H9 (cell line): ENCODE measurements around the gene CD79A. TPM values are rescaled to one million over a fixed set of nuclear protein-coding genes. Genes with fewer than 3 reads are reported as not detected.

ENCODE experiments used
- DNase-seq: peaks from one replicate; pipeline ENCODE4 v3.0.0-alpha.2; 2017
- H2AFZ ChIP-seq: one replicate; pipeline ENCODE4 v1.6.1; 2013; ENCODE audit warnings: mild to moderate bottlenecking, low read length, control low read depth, moderate library complexity
- H2AK5ac ChIP-seq: 2 replicates; pipeline ENCODE4 v1.6.1; 2013; ENCODE audit warnings: low read length, control low read depth, mixed read lengths; ENCODE audit not compliant: insufficient read length
- H2BK120ac ChIP-seq: one replicate; pipeline ENCODE4 v1.6.1; 2013; ENCODE audit warnings: low read depth, mild to moderate bottlenecking, low read length, control low read depth, inconsistent platforms; ENCODE audit not compliant: poor library complexity, severe bottlenecking
- H2BK12ac ChIP-seq: 2 replicates; pipeline ENCODE4 v1.6.1; 2013; ENCODE audit warnings: low read length, control low read depth, mixed read lengths, low read depth; ENCODE audit not compliant: insufficient read length
- H2BK15ac ChIP-seq: 2 replicates; pipeline ENCODE4 v1.6.1; 2013; ENCODE audit warnings: low read depth, low read length, control low read depth
- H2BK20ac ChIP-seq: one replicate; pipeline ENCODE4 v1.6.1; 2013; ENCODE audit warnings: low read depth, mild to moderate bottlenecking, low read length, control low read depth, inconsistent platforms; ENCODE audit not compliant: poor library complexity, severe bottlenecking
- H2BK5ac ChIP-seq: 2 replicates; pipeline ENCODE4 v1.6.1; 2013; ENCODE audit warnings: low read length, control low read depth, mixed read lengths; ENCODE audit not compliant: insufficient read length
- H3K14ac ChIP-seq: 2 replicates; pipeline ENCODE4 v1.6.1; 2013; ENCODE audit warnings: low read length, control low read depth; ENCODE audit not compliant: insufficient read depth
- H3K18ac ChIP-seq: 2 replicates; pipeline ENCODE4 v1.6.1; 2013; ENCODE audit warnings: low read depth, mild to moderate bottlenecking, mixed read lengths, low read length, control low read depth; ENCODE audit not compliant: insufficient read length
- H3K23ac ChIP-seq: 2 replicates; pipeline ENCODE4 v1.6.1; 2013; ENCODE audit warnings: low read length, control low read depth, mixed read lengths, low read depth; ENCODE audit not compliant: insufficient read length
- H3K23me2 ChIP-seq: 2 replicates; pipeline ENCODE4 v1.6.1; 2013; ENCODE audit warnings: low read depth, mild to moderate bottlenecking, mixed read lengths, low read length, control low read depth; ENCODE audit not compliant: insufficient read length, poor library complexity, severe bottlenecking
- H3K27ac ChIP-seq: 2 replicates; pipeline ENCODE4 v1.5.1; 2013; ENCODE audit warnings: low read length, control low read depth, mixed read lengths, low read depth; ENCODE audit not compliant: insufficient read length
- H3K27me3 ChIP-seq: 2 replicates; pipeline ENCODE4 v1.6.1; 2013; ENCODE audit warnings: low read length, control low read depth, inconsistent platforms; ENCODE audit not compliant: insufficient read depth
- H3K4ac ChIP-seq: 2 replicates; pipeline ENCODE4 v1.6.1; 2013; ENCODE audit warnings: low read depth, mild to moderate bottlenecking, control low read depth, inconsistent platforms, low read length, moderate library complexity
- H3K4me1 ChIP-seq: 2 replicates; pipeline ENCODE4 v1.6.1; 2013; ENCODE audit warnings: low read length, control low read depth, inconsistent platforms; ENCODE audit not compliant: insufficient read depth
- H3K4me2 ChIP-seq: 2 replicates; pipeline ENCODE4 v1.6.1; 2013; ENCODE audit warnings: low read length, control low read depth, mixed read lengths; ENCODE audit not compliant: insufficient read length, insufficient read depth
- H3K56ac ChIP-seq: 2 replicates; pipeline ENCODE4 v1.6.1; 2013; ENCODE audit warnings: low read depth, mild to moderate bottlenecking, mixed read lengths, low read length, control low read depth; ENCODE audit not compliant: insufficient read length
- H3K79me1 ChIP-seq: 2 replicates; pipeline ENCODE4 v1.6.1; 2013; ENCODE audit warnings: low read depth, mild to moderate bottlenecking, moderate library complexity, low read length, control low read depth, inconsistent platforms; ENCODE audit not compliant: insufficient read depth, poor library complexity, severe bottlenecking
- H3K79me2 ChIP-seq: 2 replicates; pipeline ENCODE4 v1.6.1; 2013; ENCODE audit warnings: low read length, control low read depth, inconsistent platforms; ENCODE audit not compliant: insufficient read depth
- H3K9ac ChIP-seq: 2 replicates; pipeline ENCODE4 v1.6.1; 2013; ENCODE audit warnings: low read length, control low read depth, mixed read lengths; ENCODE audit not compliant: insufficient read length; ENCODE audit errors: extremely low read depth
- H3K9me3 ChIP-seq: one replicate; pipeline ENCODE4 v1.6.1; 2013; ENCODE audit warnings: low read depth, low read length, inconsistent platforms; ENCODE audit not compliant: control insufficient read depth
- H3T11ph ChIP-seq: one replicate; pipeline ENCODE4 v1.6.1; 2013; ENCODE audit warnings: mild to moderate bottlenecking, low read length, control low read depth, inconsistent platforms
- H4K20me1 ChIP-seq: one replicate; pipeline ENCODE4 v1.6.1; 2013; ENCODE audit not compliant: control insufficient read depth, insufficient read length, insufficient read depth
- H4K5ac ChIP-seq: 2 replicates; pipeline ENCODE4 v1.6.1; 2013; ENCODE audit warnings: low read depth, mild to moderate bottlenecking, mixed read lengths, low read length, control low read depth; ENCODE audit not compliant: insufficient read length
- H4K8ac ChIP-seq: replicated peaks from 2 replicates; pipeline ENCODE4 v1.6.1; 2013; ENCODE audit warnings: low read length, control low read depth, mixed read lengths, low read depth; ENCODE audit not compliant: insufficient read length
- H4K91ac ChIP-seq: 2 replicates; pipeline ENCODE4 v1.6.1; 2013; ENCODE audit warnings: low read depth, mild to moderate bottlenecking, moderate library complexity, mixed read lengths, low read length, control low read depth; ENCODE audit not compliant: insufficient read length
- H3K27ac Mint-ChIP-seq, 3 experiments: 2 replicates in 2 of 3; 3 replicates in 1 of 3; pipeline ENCODE4 v1.8.0; 2020 to 2021; ENCODE audit warnings: mixed read lengths in 3 of 3, mild to moderate bottlenecking in 1 of 3, moderate library complexity in 1 of 3
- H3K27me3 Mint-ChIP-seq: 2 replicates; pipeline ENCODE4 v1.8.0; 2021; ENCODE audit warnings: low read depth, mild to moderate bottlenecking, moderate library complexity, mixed read lengths
- H3K36me3 Mint-ChIP-seq, 3 experiments: 2 replicates in 2 of 3; 3 replicates in 1 of 3; pipeline ENCODE4 v1.8.0; 2020 to 2021; ENCODE audit warnings: low read depth in 3 of 3, mixed read lengths in 3 of 3; ENCODE audit not compliant: insufficient read depth in 1 of 3
- H3K4me1 Mint-ChIP-seq, 2 experiments: 2 replicates each; pipeline ENCODE4 v1.8.0; 2020; ENCODE audit warnings: mixed read lengths in 2 of 2
- H3K4me3 Mint-ChIP-seq, 2 experiments: 2 replicates in 1 of 2; 3 replicates in 1 of 2; pipeline ENCODE4 v1.8.0; 2020 to 2021; ENCODE audit warnings: mild to moderate bottlenecking in 2 of 2, mixed read lengths in 2 of 2, moderate library complexity in 1 of 2
- H3K9me3 Mint-ChIP-seq, 2 experiments: 2 replicates in 1 of 2; 3 replicates in 1 of 2; pipeline ENCODE4 v1.8.0; 2020; ENCODE audit warnings: mild to moderate bottlenecking in 2 of 2, mixed read lengths in 2 of 2, moderate library complexity in 1 of 2
- WGBS: extraction: QIAGEN DNeasy Blood & Tissue Kit; methylation state at CpG from one replicate; pipeline ENCODE4 v1.1.7; 2013; ENCODE audit warnings: missing lambda C conversion rate, low lambda C conversion rate, mixed read lengths; ENCODE audit not compliant: insufficient read length; ENCODE audit errors: extremely low coverage; 5-methylcytosine and 5-hydroxymethylcytosine counted together
- total RNA-seq: library from RNA; stranded (reverse); gene quantifications from 2 replicates; pipeline ENCODE4 v1.2.1, GENCODE V29; 2021
- TF ChIP-seq, protein P1 (sequence below): fragments of 200-600 bp; sonication (generic); conservative IDR thresholded peaks from 3 replicates; pipeline ENCODE4 v1.8.0; 2021; ENCODE audit warnings: antibody characterized with exemption, mild to moderate bottlenecking

The CD79A gene
- total RNA-seq, 1 experiment from 2014 or later: 0.22 TPM

DNA sequence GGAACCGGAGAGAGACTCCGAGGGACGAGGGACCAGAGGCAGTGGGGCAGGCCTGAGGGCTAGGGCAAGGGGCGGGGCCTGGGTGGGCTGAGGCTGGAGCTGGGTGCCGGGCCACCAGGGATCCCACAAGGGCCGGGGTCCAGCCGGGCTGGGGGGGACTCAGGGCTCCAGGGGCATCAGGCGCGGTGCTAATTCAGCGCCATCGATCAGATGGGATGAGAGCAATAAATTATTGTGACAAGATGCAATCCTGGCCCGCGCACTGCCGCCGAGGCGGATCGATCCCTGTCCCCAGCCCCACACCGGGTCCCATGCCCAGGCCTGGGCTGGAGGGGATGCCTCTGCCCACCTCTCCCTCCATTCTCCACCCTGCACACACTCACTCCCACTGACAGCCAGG is 45.5 kb downstream of the CD79A start:
- Histone ChIP-seq H4K5ac (no peak overlapping the region), H4K8ac (no peak overlapping the region), H3K9ac (no peak overlapping the region), H2AK5ac (no peak overlapping the region), H2BK15ac (no peak overlapping the region), H3T11ph (no peak overlapping the region), H4K20me1 (peaks cover 5% of the 10 kb centered on the region), H2BK120ac (no peak overlapping the region), H3K4ac (no peak overlapping the region), H2BK12ac (no peak overlapping the region), H4K91ac (no peak overlapping the region), H3K9me3 (no peaks in the 10 kb centered on the region), H3K23ac (no peak overlapping the region), H3K4me1 (no peaks in the 10 kb centered on the region; the same call in 1 of the 2 replicates), H3K4me2 (peak overlapping the region; percentile 51), H3K79me2 (no peaks in the 10 kb centered on the region), H3K18ac (no peak overlapping the region), H3K23me2 (no peaks in the 10 kb centered on the region), H2BK5ac (no peak overlapping the region), H2AFZ (no peak overlapping the region), H3K79me1 (no peaks in the 10 kb centered on the region), H3K14ac (no peak overlapping the region), H3K27me3 (peaks cover 94% of the 10 kb centered on the region), H3K27ac (no peak overlapping the region), H3K56ac (no peak overlapping the region), H2BK20ac (no peak overlapping the region)
- no peaks in the 10 kb centered on the region; a peak in 2 of 5 replicates for H3K9me3 Mint-ChIP-seq
- no CpG with 5 or more reads among the region's 18 CpGs for WGBS
- H3K4me1 Mint-ChIP-seq: peaks cover 0 to 14% of the 10 kb centered on the region in 2 experiments; a peak in 2 of 4 replicates
- H3K27me3 Mint-ChIP-seq: peaks cover 16% of the 10 kb centered on the region
- H3K27ac Mint-ChIP-seq: no peak overlapping the region
- H3K36me3 Mint-ChIP-seq: no peaks in the 10 kb centered on the region
- DNase-seq: no peak
- H3K4me3 Mint-ChIP-seq: peak overlapping the region in 1 of 2 experiments; percentile 70; a peak in 3 of 5 replicates
- TF ChIP-seq, protein P1, sequence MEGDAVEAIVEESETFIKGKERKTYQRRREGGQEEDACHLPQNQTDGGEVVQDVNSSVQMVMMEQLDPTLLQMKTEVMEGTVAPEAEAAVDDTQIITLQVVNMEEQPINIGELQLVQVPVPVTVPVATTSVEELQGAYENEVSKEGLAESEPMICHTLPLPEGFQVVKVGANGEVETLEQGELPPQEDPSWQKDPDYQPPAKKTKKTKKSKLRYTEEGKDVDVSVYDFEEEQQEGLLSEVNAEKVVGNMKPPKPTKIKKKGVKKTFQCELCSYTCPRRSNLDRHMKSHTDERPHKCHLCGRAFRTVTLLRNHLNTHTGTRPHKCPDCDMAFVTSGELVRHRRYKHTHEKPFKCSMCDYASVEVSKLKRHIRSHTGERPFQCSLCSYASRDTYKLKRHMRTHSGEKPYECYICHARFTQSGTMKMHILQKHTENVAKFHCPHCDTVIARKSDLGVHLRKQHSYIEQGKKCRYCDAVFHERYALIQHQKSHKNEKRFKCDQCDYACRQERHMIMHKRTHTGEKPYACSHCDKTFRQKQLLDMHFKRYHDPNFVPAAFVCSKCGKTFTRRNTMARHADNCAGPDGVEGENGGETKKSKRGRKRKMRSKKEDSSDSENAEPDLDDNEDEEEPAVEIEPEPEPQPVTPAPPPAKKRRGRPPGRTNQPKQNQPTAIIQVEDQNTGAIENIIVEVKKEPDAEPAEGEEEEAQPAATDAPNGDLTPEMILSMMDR: no peak
